A549 treated with Mapracorat at 1 μM for 4 hours (cell line): ENCODE measurements around the gene NFATC2IP. TPM values are rescaled to one million over a fixed set of nuclear protein-coding genes. Genes with fewer than 3 reads are reported as not detected.

Experiments used
- total RNA-seq: library from RNA; stranded (reverse); fragments of 200-300 nt; extraction: Qiagen RNA extraction; gene quantifications from 5 replicates; pipeline ENCODE4 v1.2.3, GENCODE V29; 2022

NFATC2IP gene
- total RNA-seq = 18.0 to 32.6 TPM (median 24.3 TPM) in 5 replicates

DNA sequence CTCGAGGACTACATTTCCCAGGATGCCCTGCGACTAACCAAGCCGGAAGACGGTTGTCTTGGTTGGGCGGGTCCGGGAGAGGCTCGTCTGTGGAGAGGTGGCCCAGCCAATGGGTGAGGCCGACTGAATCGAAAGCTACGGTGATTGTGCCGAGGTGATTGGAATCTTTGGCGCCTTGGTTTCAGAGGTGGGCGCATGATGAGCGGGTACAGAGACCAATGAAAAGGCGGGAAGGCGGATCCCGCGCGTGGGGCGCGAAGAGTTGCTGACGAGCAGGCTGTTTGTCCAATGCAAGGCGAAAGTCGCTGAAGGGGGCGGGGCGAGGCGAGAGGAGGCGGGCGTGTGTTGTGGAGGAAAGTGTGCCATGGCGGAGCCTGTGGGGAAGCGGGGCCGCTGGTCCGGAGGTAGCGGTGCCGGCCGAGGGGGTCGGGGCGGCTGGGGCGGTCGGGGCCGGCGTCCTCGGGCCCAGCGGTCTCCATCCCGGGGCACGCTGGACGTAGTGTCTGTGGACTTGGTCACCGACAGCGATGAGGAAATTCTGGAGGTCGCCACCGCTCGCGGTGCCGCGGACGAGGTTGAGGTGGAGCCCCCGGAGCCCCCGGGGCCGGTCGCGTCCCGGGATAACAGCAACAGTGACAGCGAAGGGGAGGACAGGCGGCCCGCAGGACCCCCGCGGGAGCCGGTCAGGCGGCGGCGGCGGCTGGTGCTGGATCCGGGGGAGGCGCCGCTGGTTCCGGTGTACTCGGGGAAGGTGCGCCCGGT is at the start of gene NFATC2IP:
Gene NFATC2IP, plus strand, starts transcription at position 290 of the 762 bp plus-strand sequence. Its CDS starts 75 bp downstream, at position 365.

DNA sequence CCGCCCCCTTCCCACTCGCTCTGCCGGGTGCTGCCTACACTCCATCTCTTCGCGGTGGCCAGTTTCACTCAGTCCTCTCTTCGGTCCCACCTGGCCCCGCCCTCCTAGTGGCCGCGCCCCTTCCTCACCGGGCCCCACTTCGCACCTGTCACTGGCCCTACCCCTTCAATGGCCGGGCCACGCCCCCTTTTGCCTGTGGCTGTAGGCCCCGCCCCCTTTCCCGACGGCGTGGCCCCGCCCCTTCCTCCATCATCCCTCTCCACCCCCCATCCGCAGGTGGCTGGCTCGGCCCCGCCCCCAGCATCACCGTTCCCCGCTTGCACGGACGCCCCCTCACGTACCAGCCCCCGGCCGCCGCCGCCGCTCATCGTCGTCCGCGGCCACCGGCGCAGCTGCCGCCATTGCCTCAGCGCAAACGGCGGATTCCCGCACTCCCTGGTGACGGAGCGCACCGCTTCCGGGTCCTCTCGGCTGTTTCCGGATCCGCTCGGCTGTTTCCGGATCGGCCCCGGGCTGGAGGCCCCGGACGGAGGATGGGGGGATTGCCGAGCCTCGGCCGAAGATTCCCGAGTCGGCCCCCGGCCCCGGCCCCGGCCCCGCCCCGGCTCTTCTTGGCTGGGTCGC is 25.9 kb upstream of the NFATC2IP start, which contains the start of gene RABEP2:
Gene RABEP2, minus strand, starts transcription at position 477 of the 624 bp plus-strand sequence. Its CDS starts 75 bp downstream, at position 402.

DNA sequence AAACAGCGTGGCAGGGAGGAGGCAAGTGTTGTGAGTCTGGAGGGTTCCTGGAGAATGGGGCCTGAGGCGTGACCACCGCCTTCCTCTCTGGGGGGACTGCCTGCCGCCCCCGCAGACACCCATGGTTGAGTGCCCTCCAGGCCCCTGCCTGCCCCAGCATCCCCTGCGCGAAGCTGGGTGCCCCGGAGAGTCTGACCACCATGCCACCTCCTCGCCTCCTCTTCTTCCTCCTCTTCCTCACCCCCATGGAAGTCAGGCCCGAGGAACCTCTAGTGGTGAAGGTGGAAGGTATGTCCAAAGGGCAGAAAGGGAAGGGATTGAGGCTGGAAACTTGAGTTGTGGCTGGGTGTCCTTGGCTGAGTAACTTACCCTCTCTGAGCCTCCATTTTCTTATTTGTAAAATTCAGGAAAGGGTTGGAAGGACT is 18.9 kb upstream of the NFATC2IP start, which contains the start of gene CD19:
Gene CD19, plus strand, starts transcription at position 171 of the 425 bp plus-strand sequence. Its CDS starts 30 bp downstream, at position 201.

GRCh38 chr16:28974437-28975157 is 23.9 kb downstream of the NFATC2IP start, which contains the start of gene SPNS1:
SPNS1 (plus strand) TSS chr16:28974778; CDS start chr16:28975152, 374 bp downstream.

GRCh38 chr16:28984619-28985135 is 33.9 kb downstream of the NFATC2IP start, which contains the start of gene LAT:
LAT (plus strand) TSS chr16:28985052; CDS start chr16:28985418, 366 bp downstream.

Other genes with a start within 250 kb of the NFATC2IP start
- gene EIF3C, start 239.5 kb upstream of the NFATC2IP start, total RNA-seq = 193 to 400 TPM (median 345 TPM) in 5 replicates
- 0.88 to 2.5 TPM (median 1.5 TPM) in 5 replicates for gene NPIPB9, start 199.2 kb upstream of the NFATC2IP start, total RNA-seq
- 85.3 to 130 TPM (median 118 TPM) in 5 replicates for gene ATXN2L, start 127.9 kb upstream of the NFATC2IP start, total RNA-seq
- 219 to 319 TPM (median 284 TPM) in 5 replicates for gene TUFM, start 104.6 kb upstream of the NFATC2IP start, total RNA-seq
- gene SH2B1, start 87.1 kb upstream of the NFATC2IP start, total RNA-seq = 21.5 to 29.4 TPM (median 28.3 TPM) in 5 replicates
- gene ATP2A1, start 72.4 kb upstream of the NFATC2IP start, total RNA-seq = 1.3 to 3.8 TPM (median 1.9 TPM) in 5 replicates
- gene RABEP2, start 25.7 kb upstream of the NFATC2IP start, total RNA-seq = 7.8 to 10.8 TPM (median 9.0 TPM) in 5 replicates
- not detected in 5 replicates for gene CD19, start 19.0 kb upstream of the NFATC2IP start, total RNA-seq
- 50.2 to 80.3 TPM (median 73.2 TPM) in 5 replicates for gene SPNS1, start 23.8 kb downstream of the NFATC2IP start, total RNA-seq
- 2.5 to 5.8 TPM (median 3.9 TPM) in 5 replicates for gene LAT, start 34.1 kb downstream of the NFATC2IP start, total RNA-seq